Smooth muscle cell of the brain vasculature (primary cell): ENCODE data around the gene OR51Q1.
A peak's percentile ranks its signal among the peaks of the same experiment; 100 is the strongest.

Source experiments
- DNase-seq: peaks from one replicate; pipeline ENCODE4 v3.0.0-alpha.2; 2012; ENCODE audit warnings: low read depth, low spot score

Gene OR51Q1

GRCh38 chr11:5421811-5422210, at the start of gene OR51Q1:
OR51Q1 (plus strand) TSS chr11:5422111; CDS start chr11:5422201, 90 bp downstream.
- DNase-seq = no peak

GRCh38 chr11:5380740-5381342, 41.1 kb upstream of the OR51Q1 start:
- peak; percentile 26 for DNase-seq

- DNase-seq = no peak
Observed at GRCh38 chr11:5383576-5383975, 38.3 kb upstream of the OR51Q1 start, which contains the start of gene OR51M1. OR51M1 (plus strand) TSS chr11:5383812; CDS start chr11:5389399, 5,587 bp downstream.

GRCh38 chr11:5384335-5384734, 37.6 kb upstream of the OR51Q1 start:
- no peak for DNase-seq

- DNase-seq = no peak
Observed at GRCh38 chr11:5390210-5390609, 31.7 kb upstream of the OR51Q1 start.

- DNase-seq = no peak
Observed at GRCh38 chr11:5394091-5394490, 27.8 kb upstream of the OR51Q1 start.

- DNase-seq = no peak
Observed at GRCh38 chr11:5398936-5399335, 23.0 kb upstream of the OR51Q1 start.

GRCh38 chr11:5405173-5405572, 16.7 kb upstream of the OR51Q1 start:
- no peak for DNase-seq

- no peak for DNase-seq
Observed at GRCh38 chr11:5420993-5421392, 918 bp upstream of the OR51Q1 start.

GRCh38 chr11:5423131-5423530, 1.2 kb downstream of the OR51Q1 start:
- DNase-seq = no peak

- no peak for DNase-seq
Observed at GRCh38 chr11:5441414-5441813, 19.5 kb downstream of the OR51Q1 start, which contains the start of gene OR51I1. OR51I1 (minus strand) TSS chr11:5441514; CDS start chr11:5441514, 0 bp downstream.

GRCh38 chr11:5443835-5444393, 22.0 kb downstream of the OR51Q1 start:
- DNase-seq = no peak

- DNase-seq = no peak
Observed at GRCh38 chr11:5449023-5449422, 27.1 kb downstream of the OR51Q1 start, which contains the start of gene OR51I2. OR51I2 (plus strand) TSS chr11:5449323; CDS start chr11:5453489, 4,166 bp downstream.

- no peak for DNase-seq
Observed at GRCh38 chr11:5449432-5449831, 27.5 kb downstream of the OR51Q1 start.

GRCh38 chr11:5460983-5461621, 39.2 kb downstream of the OR51Q1 start:
- DNase-seq = no peak

GRCh38 chr11:5467527-5467926, 45.6 kb downstream of the OR51Q1 start:
- DNase-seq = no peak
